CD4-positive, alpha-beta T cell treated with Interleukin-4 for 4 hours (primary cell): ENCODE data around the gene NME8.
"Not testable (repeated sequence)": the region's sequence is repeated elsewhere in the genome, so short reads cannot be mapped to it uniquely, and the experiment has no call there.

Source experiments
- DNase-seq: peaks from one replicate; pipeline ENCODE4 v3.0.0-alpha.2; 2020

The NME8 gene, protein sequence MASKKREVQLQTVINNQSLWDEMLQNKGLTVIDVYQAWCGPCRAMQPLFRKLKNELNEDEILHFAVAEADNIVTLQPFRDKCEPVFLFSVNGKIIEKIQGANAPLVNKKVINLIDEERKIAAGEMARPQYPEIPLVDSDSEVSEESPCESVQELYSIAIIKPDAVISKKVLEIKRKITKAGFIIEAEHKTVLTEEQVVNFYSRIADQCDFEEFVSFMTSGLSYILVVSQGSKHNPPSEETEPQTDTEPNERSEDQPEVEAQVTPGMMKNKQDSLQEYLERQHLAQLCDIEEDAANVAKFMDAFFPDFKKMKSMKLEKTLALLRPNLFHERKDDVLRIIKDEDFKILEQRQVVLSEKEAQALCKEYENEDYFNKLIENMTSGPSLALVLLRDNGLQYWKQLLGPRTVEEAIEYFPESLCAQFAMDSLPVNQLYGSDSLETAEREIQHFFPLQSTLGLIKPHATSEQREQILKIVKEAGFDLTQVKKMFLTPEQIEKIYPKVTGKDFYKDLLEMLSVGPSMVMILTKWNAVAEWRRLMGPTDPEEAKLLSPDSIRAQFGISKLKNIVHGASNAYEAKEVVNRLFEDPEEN

DNA sequence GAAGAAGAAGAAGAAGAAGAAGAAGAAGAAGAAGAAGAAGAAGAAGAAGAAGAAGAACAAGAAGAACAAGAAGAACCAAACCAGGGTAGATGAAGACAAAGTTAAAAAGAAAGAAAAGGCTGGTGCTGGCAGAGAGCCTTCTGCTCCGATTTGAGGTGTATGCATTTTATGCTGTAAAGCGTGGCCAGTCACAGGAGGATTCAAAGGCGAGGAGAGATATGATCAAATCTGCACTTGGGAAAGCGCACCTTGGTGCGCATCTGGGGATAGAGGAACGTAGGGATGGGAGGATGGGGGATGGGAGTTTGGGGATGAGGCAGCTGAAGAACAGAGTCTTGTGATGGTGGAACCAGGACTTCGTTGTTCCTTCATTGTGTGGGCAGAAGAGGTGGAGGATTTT lies at the start of gene NME8:
TSS of gene NME8 (plus strand) at position 301 of the 400 bp plus-strand sequence. CDS start 1,670 bp downstream, outside the sequence.
- DNase-seq: no peak

DNA sequence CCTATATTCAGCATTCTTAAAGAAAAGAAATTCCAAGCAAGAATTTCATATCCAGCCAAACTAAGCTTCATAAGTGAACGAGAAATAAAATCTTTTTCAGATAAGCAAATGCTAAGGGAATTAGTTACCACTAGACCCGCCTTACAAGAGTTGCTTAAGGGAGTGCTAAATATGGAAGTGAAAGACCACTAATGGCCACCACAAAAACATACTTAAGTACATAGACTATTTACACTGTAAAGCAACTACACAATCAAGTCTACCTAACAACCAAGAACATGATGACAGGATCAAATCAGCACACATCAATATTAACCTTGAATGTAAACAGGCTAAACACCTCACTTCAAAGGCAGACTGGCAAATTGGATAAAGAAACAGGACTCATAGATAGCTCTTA lies 42.2 kb upstream of the NME8 start:
- DNase-seq: no peak

DNA sequence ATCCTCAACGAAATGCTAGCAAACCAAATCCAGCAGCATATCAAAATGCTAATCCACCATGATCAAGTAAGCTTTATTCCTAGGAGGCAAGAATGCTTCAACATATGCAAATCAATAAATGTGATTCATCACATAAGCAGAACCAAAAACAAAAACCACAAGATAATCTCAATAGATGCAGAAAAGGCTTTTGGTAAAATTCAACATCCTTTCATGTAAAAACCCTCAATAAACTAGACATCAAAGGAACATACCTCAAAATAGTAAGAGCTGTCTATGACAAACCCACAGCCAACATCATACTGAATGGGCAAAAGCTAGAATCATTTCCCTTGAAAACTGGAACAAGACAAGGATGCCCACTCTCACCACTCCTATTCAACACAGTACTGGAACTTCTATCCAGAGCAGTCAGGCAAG lies 36.2 kb upstream of the NME8 start:
- not testable (repeated sequence) for DNase-seq

DNA sequence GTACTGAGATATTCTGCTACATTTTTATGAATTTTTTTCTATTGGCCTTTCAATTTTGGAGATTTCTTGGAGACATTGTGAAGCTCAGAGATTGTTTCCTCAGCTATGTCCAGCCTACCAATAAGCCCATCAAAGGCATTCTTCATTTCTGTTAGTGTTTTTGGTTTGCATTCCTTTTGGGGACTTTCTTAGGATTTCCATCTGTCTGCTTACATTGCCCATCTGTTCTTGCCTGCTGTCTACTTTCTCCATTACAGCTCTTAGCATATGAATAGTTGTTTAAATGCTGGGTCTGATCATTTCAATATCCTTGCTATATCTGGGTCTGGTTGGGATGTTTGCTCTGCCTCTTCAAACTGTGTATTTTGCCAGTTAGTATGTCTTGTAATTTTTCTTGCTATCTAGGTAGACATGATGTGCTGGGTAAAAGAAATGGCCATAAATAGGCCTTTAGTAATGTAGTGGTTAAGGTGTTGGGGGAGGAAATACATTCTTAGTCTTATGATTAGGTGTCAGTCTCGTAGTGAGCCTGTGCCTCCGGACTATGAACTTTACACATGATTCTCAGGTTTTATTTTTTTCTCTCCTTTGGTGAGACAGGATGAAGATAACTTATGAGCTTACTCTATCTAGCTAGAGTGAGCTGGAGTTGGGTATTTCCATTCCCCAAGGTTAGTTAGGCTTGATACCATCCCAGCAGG lies 32.6 kb upstream of the NME8 start:
- DNase-seq: no peak

DNA sequence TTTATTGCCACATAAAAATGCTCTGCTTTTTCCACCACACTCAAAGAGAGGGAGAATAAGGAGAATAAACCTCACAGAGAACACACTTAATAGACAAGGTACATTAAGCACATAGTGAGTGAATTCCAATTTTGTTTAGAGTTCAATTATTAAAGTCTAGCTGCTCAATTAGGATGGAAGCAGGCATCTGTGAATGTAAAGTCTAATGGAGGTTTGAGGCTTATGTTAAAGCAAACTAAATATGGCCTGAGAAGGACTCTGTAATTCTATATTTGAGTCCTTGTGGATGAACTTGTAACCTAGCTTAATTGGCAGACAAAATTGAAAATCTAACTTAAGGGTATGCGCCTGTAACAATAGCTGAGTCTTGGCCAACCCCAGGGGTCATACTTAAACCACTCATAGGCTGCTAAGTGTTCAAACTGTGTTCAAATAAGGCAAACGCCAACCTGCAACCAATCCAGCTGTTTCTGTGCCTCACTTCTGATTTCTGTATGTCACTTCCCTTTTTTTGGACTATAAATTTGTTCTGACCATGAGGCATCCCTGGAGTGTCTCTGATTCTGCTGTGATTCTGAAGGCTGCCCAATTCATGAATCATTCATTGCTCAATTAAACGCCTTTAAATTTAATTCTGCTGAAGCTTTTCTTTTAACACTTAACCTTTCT lies 31.3 kb upstream of the NME8 start:
- DNase-seq: no peak

DNA sequence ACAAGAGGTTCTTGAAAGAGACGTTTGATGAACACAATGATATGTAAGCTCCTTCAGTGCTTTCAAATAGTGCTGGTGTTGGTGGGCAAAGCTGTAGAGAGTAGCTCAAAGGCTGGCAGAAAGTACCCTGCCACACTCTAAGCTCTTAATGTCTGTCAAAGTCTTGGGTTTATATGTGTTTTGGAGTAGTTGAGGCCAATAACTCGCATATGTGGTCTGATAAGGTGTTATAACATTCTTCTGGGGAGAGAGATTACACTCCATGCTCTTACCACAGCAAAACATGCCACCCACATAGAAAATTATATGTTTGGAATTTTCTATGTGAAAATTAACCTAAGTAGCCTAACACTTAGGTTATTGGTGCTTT lies 30.8 kb upstream of the NME8 start:
- no peak for DNase-seq

DNA sequence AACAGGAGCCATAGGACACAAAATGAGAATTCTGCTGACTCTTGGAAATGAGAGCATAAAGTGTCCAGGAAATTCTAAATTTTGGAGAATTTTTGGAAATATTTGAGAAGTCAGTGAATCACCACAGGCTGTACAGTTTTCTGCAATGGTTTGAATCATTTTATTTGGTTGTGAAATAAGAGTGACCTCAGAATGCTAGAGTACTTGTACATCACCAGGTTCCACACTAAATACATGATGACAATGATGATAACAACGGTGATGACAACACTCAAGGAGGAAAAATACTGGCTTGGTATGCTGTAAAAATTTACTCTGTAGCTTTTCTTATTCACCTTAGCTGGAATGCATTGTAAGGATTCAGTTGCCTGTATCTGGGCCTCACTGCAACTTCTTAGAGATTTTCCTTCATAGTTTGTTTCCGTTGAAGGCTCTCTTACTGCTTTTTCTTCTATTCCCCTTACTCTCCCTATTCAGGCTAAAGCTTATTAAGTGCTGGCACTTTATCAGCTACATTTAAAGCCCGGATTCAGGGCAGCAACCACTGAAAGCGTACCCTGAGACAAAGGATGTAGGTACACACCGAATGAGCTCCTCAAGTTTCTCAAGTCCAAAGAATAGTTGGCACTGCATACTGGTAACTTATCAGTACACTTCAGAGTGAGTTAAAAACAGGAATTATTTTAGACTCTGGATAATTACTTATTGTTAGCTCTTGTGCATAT lies 30.2 kb upstream of the NME8 start:
- no peak for DNase-seq

DNA sequence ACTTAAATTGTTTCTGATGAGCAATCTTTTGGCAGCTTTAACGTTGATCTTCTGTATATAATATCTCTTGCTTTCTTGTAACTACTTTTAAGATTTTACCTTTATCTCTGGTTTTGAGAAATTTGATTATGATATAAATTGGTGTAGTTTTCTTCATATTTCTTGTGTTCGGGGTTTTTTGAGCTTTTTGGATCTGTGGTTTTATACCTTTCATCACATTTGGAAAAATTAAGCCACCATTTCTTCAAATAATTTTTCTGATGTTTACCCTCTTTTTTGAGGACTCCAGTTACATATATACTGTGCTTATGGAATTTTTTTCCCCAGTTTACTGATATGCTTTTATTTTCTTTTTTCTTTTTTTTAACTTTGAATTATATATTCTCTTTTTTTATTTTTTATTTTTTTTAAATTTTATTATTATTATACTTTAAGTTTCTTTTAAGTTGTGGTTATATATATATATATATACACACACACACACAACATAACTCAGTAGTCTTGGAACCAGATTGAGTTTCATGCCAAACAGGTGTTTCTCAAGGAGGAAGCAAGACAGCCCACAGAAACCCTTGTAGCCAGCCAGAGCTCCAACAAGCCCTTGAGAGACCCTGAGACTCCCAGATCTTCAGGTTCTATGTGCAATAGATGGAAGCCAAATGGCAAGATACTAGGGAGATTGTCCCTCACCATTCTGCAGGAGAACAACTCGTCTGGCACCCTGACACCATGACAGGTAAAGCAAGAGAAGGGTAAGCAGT lies 27.5 kb upstream of the NME8 start:
- no peak for DNase-seq

DNA sequence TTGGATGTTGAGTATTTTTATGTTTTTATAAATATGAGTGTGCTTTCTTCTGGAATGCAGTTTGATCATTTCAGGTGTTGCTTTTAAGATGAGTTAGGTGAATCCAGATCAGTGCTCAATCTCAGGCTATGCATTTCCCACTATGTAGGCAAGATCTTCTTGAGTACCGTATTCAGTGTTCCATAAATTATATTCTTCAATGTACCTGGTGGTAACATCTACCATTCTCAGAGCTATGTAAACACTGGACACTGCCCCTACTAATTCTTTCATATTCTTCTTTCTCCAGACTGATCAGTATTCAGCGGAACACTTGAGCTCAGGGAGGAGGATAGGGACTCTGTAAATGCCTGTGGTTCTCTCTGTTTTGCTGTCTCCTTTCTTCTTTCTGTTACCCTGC lies 25.5 kb upstream of the NME8 start:
- DNase-seq: no peak

DNA sequence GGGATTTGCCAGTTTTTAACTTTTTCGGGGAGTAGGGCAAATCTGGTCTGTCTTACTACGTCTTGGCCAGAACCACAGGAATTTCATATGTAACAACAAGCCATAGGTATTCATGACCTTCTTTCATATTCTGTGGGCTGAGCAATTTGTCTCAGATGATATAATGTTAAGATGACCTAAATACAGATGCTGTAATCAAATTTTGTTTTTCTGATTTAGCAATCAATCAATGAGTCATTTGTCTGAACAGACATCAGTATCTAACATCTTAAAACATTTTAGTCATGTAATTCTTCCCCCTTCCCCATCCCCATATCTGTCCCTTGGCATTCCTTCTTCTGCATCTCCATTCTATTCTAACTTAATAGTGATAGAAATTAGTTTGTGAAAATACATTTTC lies 24.8 kb upstream of the NME8 start:
- no peak for DNase-seq

DNA sequence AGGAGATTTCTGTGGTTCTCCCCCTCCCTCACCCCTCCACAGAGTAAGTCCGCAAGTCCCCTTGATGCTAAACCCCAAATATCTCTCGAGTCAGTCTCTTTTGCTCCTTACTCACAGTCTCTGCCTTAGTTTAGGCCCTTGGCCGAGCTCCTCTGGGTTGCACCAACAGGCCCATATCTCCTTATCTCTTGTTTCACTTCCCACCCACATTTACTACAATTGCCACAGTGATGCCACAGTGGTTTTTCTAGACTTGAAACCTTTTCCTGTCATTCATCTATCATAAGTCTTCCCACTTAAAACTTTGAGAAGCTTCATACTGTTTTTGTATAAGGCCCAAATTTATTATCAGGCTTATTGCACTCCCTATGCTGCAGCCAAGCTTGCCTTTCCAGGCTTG lies 23.4 kb upstream of the NME8 start:
- DNase-seq: no peak

DNA sequence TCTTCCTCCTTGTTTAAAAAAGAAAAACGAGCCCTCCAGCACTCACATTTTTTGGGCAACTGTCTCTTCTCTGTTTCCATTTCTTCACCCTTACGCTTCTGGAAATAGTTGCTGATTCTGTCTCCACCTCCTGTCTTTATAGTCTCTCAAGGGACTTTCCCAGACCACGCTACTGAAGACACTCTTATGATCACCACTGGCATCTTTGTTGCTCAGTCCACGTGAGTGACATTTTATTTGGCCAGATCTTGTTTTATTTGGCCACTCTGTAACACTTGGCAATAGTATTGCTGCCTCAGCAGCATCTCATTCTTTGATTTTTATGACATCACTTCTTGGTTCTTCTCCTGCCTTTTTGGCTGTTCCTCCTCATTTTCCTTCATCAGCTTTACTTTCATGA lies 21.6 kb upstream of the NME8 start:
- DNase-seq: no peak

DNA sequence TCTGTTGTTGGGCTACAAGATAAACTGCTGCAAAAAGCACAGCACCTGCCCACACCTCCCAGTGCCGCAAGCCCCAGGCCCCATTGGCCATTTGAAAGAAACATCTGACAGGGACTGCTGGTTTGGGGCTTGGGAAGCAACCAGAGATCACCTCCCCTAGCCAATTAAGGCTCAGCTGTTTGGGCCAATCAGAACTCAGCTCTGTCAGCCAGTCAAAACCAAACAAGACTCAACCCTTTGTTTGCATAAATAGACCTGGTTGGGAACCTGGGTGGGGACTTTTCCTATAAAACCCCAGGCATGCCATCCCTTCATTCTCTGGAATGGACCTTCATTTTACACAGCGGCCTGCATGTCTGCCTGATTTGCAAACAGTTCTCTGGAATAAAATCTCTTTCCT lies 17.2 kb upstream of the NME8 start:
- DNase-seq: no peak

DNA sequence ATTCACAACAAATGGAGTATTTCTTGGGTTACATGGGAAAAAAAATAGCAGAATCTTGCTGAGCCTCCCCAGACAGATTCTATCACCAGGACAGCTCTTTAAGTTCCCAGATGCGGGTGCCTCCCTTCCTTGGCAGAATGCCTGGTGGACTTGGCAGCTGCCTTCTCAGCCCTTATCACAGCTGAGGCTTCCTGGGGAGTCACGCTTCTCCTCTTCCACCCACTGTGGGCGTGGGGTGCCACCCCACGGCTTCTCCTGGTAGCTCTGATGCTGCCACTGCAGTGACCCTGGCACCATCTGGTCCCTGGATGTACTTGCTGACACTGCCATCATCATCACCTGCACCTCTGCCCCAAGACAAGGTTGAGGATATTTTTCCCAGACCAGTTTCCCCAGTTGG lies 16.2 kb upstream of the NME8 start:
- DNase-seq: no peak

DNA sequence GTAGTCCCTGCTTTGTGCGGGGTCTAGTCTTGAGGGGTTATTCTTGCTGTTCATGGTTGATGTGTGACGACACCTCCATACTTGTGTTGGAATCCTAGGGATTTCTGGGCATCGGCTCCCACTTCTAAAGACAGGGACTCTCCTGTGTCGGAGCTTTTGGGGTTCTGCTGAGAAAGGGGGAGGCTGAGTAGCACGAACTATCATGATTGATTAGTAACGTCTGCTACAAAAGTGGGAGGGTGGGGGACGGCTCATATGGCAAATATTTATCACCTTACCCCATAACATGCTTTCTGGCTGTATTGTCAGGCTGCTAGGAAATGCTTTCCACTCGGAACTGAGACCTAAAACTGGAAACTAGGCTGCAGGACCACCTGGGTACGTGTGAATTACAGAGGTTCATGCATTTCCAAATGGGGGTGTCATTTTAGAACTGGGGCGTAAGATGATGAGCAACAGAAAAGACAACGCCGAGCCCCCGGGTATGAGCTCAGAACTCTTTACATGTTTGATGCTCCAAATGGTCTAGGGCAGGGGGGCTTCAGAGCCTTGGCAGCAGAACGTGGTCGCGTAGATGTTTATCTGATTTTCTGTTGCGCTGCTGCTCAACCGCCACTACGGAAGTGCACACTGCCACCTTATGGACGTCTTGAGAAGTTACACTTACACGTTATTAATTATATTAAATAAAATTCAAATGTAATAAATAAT lies 15.1 kb upstream of the NME8 start:
- DNase-seq: peak; percentile 31

DNA sequence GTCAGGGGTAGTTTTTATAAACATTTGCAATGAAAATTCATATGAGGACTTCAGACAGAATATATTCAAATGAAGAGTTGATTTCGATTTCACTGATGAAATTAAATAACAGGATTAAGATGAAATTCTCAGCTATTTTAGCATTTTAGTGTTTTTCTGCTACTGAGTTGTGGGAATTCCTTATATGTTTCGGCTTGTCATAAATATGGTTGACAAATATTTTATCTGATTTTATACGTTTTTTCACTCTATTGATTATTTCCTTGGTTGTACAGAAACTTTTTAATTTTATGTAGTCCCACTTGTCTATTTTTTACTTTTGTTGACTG lies 14.6 kb upstream of the NME8 start:
- DNase-seq: no peak

DNA sequence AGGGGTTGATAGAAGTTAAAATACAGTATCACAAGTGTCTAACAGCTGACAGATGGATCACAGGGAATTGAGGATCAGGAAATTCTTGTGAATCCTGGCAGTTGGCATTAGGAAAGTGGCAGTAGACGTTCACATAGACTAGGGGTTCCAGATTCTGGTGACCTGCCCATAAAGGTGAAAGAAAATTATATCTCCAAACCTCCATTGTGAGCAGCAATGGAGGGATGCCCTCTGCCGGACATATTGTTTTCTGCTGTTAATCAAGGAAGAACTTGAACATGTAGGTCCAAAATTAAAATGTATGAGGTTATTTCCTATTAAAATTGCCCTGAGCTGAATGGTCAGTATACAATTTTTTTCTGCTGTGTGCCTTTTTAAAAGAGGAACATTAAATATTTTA lies 5.1 kb downstream of the NME8 start:
- no peak for DNase-seq

DNA sequence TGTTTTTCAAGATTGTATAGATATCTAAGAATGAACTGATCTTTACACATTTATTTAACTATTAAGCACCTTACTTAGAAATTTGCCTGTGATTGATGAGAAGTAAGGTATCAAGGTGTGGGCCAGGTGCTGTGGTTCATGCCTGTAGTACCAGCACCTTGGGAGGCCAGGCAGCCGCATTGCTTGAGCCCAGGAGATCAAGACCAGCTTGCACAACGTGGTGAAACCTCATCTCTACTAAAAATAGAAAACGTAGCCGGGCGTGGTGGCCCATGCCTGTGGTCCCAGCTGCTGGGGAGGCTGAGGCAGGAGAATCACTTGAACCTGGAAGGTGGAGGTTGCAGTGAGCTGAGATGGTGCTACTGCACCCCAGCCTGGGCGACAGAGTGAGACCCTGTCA lies 33.7 kb downstream of the NME8 start:
- no peak for DNase-seq

DNA sequence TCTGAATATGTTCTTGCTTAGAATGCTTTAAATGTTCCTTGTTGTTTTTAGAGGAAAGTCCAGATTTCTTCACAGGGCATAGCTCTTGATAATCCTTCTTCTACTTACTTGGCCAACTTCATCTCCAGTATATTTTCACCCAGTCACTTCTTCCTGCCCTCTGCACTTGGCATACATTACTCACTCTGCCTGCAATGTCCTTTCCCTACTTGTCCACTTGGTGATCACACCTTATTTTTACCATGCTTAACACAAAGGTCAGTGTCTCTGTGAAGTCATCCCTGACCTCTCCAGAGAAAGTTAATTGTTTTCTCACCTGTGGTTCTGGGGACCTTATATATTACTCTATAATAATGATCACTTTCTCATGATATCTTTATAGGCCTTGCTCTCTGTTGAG lies 45.0 kb downstream of the NME8 start:
- no peak for DNase-seq

DNA sequence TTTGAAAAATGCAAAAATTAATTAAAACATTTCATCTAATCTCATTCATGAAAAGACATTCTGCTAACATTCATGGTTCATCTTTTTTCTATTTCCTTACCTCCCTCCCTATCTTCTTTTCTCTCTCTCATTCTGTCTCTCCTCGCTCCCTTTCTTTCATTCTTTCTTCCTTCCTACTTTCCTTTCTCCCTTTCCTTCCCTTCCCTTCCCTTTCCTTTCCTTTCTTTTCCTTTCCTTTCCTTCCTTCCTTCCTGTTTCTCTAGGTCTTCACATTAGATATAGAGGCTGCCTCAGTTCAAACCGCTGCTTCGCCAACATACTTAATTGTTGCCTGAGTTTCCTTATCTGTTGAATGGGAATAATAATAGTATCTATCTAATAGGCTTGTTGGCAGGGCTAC lies 46.3 kb downstream of the NME8 start:
- DNase-seq: no peak

DNA sequence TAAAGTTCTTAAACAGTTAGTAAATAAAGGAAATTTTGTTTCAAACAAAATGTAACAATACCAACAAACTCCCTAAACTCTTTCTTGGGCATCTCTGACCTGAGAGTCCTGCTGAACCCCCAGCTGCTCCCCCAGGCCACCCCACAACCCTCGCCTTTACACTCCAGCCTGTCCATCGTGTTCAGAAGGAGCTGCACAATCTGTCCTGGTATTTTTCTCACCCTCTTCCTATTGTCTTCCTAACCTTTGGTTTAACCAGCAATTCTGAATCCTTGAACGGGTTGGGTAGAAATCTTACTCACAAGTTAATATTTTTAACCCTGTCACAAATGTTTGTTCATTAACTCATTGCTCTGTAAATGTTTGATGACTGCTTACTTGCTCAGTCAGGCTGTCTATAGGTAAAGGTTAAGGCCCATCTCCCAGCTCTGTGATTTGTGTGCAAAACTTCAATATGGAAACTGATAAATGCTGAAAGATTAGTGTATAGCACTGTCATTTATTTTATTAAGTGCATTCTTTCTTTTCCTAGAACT lies 51.4 kb downstream of the NME8 start:
- no peak for DNase-seq
